Endometrial microvascular endothelial cells (primary cell): ENCODE data around the gene SSU72. TPM values are rescaled to one million over a fixed set of nuclear protein-coding genes. Genes with fewer than 3 reads are reported as not detected.
"Not testable (repeated sequence)": the region's sequence is repeated elsewhere in the genome, so short reads cannot be mapped to it uniquely, and the experiment has no call there.

ENCODE experiments used
- in situ Hi-C: cut with HindIII; loops from 2 replicates; pipeline ENCODE4 v1.10.0; 2017; ENCODE audit warnings: low sequenced_read_pairs, low pct_unique_long_range_greater_than_20kb; ENCODE audit errors: inconsistent ontology term
- total RNA-seq: library from RNA; depleted of rRNA; stranded (reverse); fragments of >200 nt; gene quantifications from one replicate; pipeline ENCODE4 v1.2.3, GENCODE V29; 2015; ENCODE audit errors: inconsistent ontology term

The SSU72 gene
- total RNA-seq, 1 donor from 2014 or later = 95.1 TPM

GRCh38 chr1:1536019-1536937, 38.4 kb downstream of the SSU72 start:
- in situ Hi-C loops = no loop called here

- in situ Hi-C loops = no loop called here
Measured at GRCh38 chr1:1535201-1536018, 39.3 kb downstream of the SSU72 start.

GRCh38 chr1:1534401-1535154, 40.1 kb downstream of the SSU72 start:
- in situ Hi-C loops = no loop called here

- in situ Hi-C loops = not testable (repeated sequence)
Measured at GRCh38 chr1:1533894-1534291, 40.8 kb downstream of the SSU72 start.

GRCh38 chr1:1533176-1533893, 41.3 kb downstream of the SSU72 start:
- in situ Hi-C loops = not testable (repeated sequence)

GRCh38 chr1:1531947-1532346, 42.7 kb downstream of the SSU72 start:
- in situ Hi-C loops = no loop called here

GRCh38 chr1:1529936-1530335, 44.7 kb downstream of the SSU72 start:
- in situ Hi-C loops = no loop called here

- in situ Hi-C loops = no loop called here
Measured at GRCh38 chr1:1529321-1529720, 45.3 kb downstream of the SSU72 start.

GRCh38 chr1:1528301-1529267, 46.1 kb downstream of the SSU72 start:
- in situ Hi-C loops = no loop called here

- in situ Hi-C loops = no loop called here
Measured at GRCh38 chr1:1527092-1527816, 47.4 kb downstream of the SSU72 start.

GRCh38 chr1:1526476-1526875, 48.2 kb downstream of the SSU72 start:
- in situ Hi-C loops = not testable (repeated sequence)

GRCh38 chr1:1524750-1525383, 49.8 kb downstream of the SSU72 start:
- in situ Hi-C loops = not testable (repeated sequence)

- in situ Hi-C loops = not testable (repeated sequence)
Measured at GRCh38 chr1:1523651-1524050, 51.0 kb downstream of the SSU72 start.

- in situ Hi-C loops = not testable (repeated sequence)
Measured at GRCh38 chr1:1523226-1523625, 51.4 kb downstream of the SSU72 start.

- in situ Hi-C loops = not testable (repeated sequence)
Measured at GRCh38 chr1:1522536-1522935, 52.1 kb downstream of the SSU72 start.

GRCh38 chr1:1521331-1521730, 53.3 kb downstream of the SSU72 start:
- in situ Hi-C loops = no loop called here
